AG04449 (cell line): ENCODE results near the gene MORN3.
"Not testable (repeated sequence)": the region's sequence is repeated elsewhere in the genome, so short reads cannot be mapped to it uniquely, and the experiment has no call there.

Experiments
- CTCF ChIA-PET: fragments of 350-600 bp; formaldehyde crosslinking; extraction: SDS; loops from one replicate; lab custom pipeline; 2021; ENCODE audit warnings: antibody characterized with exemption; lab: Yijun Ruan, JAX
- POLR2A ChIA-PET: fragments of 400-600, 350-600 bp; formaldehyde crosslinking; extraction: SDS; loops from one replicate; lab custom pipeline; 2020; ENCODE audit warnings: antibody characterized with exemption, inconsistent platforms; lab: Yijun Ruan, JAX
- DNase-seq: peaks from one replicate; pipeline ENCODE4 v3.0.0-alpha.2; 2010; ENCODE audit warnings: low read depth, low spot score
- H3K4me3 ChIP-seq: 2 replicates; pipeline ENCODE4 v1.5.1; 2011; ENCODE audit warnings: low read depth, mild to moderate bottlenecking, control low read depth, low read length
- CTCF ChIP-seq: IDR thresholded peaks from one replicate; pipeline ENCODE4 v1.5.1; 2011; ENCODE audit warnings: mild to moderate bottlenecking, moderate library complexity, low read length, control low read depth, inconsistent platforms; ENCODE audit not compliant: insufficient read depth; ENCODE audit errors: missing control alignments

Gene MORN3

GRCh38 chr12:121693155-121693687 lies 23.8 kb upstream of the MORN3 start:
- no peak for DNase-seq
- POLR2A ChIA-PET: no interaction called here
- no peak for TF ChIP-seq CTCF
- CTCF ChIA-PET: interaction anchor here (0.6 to 17.5 kb wide), 7 partner anchors 9 to 141 kb away, joined by 3 to 229 read pairs (median 5); partner anchors contain the start of gene RHOF
- no peak overlapping the region for H3K4me3 ChIP-seq

- POLR2A ChIA-PET, H3K4me3 ChIP-seq, DNase-seq: not testable (repeated sequence)
- CTCF ChIA-PET: interaction anchor here (1.1 to 17.5 kb wide), 6 partner anchors 9 to 140 kb away, joined by 3 to 229 read pairs (median 24); partner anchors contain the start of gene RHOF
Observed at GRCh38 chr12:121692744-121693143, 23.3 kb upstream of the MORN3 start.

- TF ChIP-seq CTCF: no peak
- CTCF ChIA-PET: interaction anchor here (0.7 to 17.5 kb wide), 7 partner anchors 12 to 191 kb away, joined by 3 to 229 read pairs (median 3); partner anchors contain the start of gene RHOF
Observed at GRCh38 chr12:121689430-121689829, 20.0 kb upstream of the MORN3 start.

GRCh38 chr12:121688966-121689365 lies 19.5 kb upstream of the MORN3 start:
- DNase-seq: no peak
- H3K4me3 ChIP-seq: no peak overlapping the region
- CTCF ChIA-PET: interaction anchor here (0.7 to 17.5 kb wide), 6 partner anchors 87 to 191 kb away, joined by 3 to 229 read pairs (median 60); partner anchors contain the start of gene RHOF
- POLR2A ChIA-PET: no interaction called here
- TF ChIP-seq CTCF: no peak

More at GRCh38 chr12:121689430-121689829, 20.0 kb upstream of the MORN3 start:
- no peak for DNase-seq
- POLR2A ChIA-PET: no interaction called here
- H3K4me3 ChIP-seq: no peak overlapping the region

GRCh38 chr12:121679661-121680197 lies 10.3 kb upstream of the MORN3 start:
- H3K4me3 ChIP-seq, POLR2A ChIA-PET: not testable (repeated sequence)
- CTCF ChIA-PET: interaction anchor here (1.0 to 13.4 kb wide), 8 partner anchors 9 to 237 kb away, joined by 3 to 283 read pairs (median 5); partner anchors contain the start of genes MORN3 and RHOF

GRCh38 chr12:121678716-121679300 lies 9.4 kb upstream of the MORN3 start:
- POLR2A ChIA-PET: no interaction called here
- CTCF ChIA-PET: interaction anchor here (0.9 to 13.4 kb wide), 6 partner anchors 9 to 236 kb away, joined by 3 to 283 read pairs (median 6); partner anchors contain the start of gene MORN3
- TF ChIP-seq CTCF: no peak
- no peak overlapping the region for H3K4me3 ChIP-seq
- DNase-seq: no peak

More at GRCh38 chr12:121679661-121680197, 10.3 kb upstream of the MORN3 start:
- not testable (repeated sequence) for DNase-seq

- TF ChIP-seq CTCF: no peak
- H3K4me3 ChIP-seq: no peak overlapping the region
- POLR2A ChIA-PET: no interaction called here
- DNase-seq: no peak
- CTCF ChIA-PET: interaction anchor here (0.9 to 13.4 kb wide), 5 partner anchors 9 to 199 kb away, joined by 5 to 283 read pairs (median 6); partner anchors contain the start of gene MORN3
Observed at GRCh38 chr12:121678305-121678704, 8.9 kb upstream of the MORN3 start.
